H9 (cell line): ENCODE data around the gene KRTAP9-6. TPM values are rescaled to one million over a fixed set of nuclear protein-coding genes. Genes with fewer than 3 reads are reported as not detected.

ENCODE experiments used
- DNase-seq: peaks from one replicate; pipeline ENCODE4 v3.0.0-alpha.2; 2017
- H2AFZ ChIP-seq: one replicate; pipeline ENCODE4 v1.6.1; 2013; ENCODE audit warnings: mild to moderate bottlenecking, low read length, control low read depth, moderate library complexity
- H2AK5ac ChIP-seq: 2 replicates; pipeline ENCODE4 v1.6.1; 2013; ENCODE audit warnings: low read length, control low read depth, mixed read lengths; ENCODE audit not compliant: insufficient read length
- H2BK120ac ChIP-seq: one replicate; pipeline ENCODE4 v1.6.1; 2013; ENCODE audit warnings: low read depth, mild to moderate bottlenecking, low read length, control low read depth, inconsistent platforms; ENCODE audit not compliant: poor library complexity, severe bottlenecking
- H2BK12ac ChIP-seq: 2 replicates; pipeline ENCODE4 v1.6.1; 2013; ENCODE audit warnings: low read length, control low read depth, mixed read lengths, low read depth; ENCODE audit not compliant: insufficient read length
- H2BK15ac ChIP-seq: 2 replicates; pipeline ENCODE4 v1.6.1; 2013; ENCODE audit warnings: low read depth, low read length, control low read depth
- H2BK20ac ChIP-seq: one replicate; pipeline ENCODE4 v1.6.1; 2013; ENCODE audit warnings: low read depth, mild to moderate bottlenecking, low read length, control low read depth, inconsistent platforms; ENCODE audit not compliant: poor library complexity, severe bottlenecking
- H2BK5ac ChIP-seq: 2 replicates; pipeline ENCODE4 v1.6.1; 2013; ENCODE audit warnings: low read length, control low read depth, mixed read lengths; ENCODE audit not compliant: insufficient read length
- H3K14ac ChIP-seq: 2 replicates; pipeline ENCODE4 v1.6.1; 2013; ENCODE audit warnings: low read length, control low read depth; ENCODE audit not compliant: insufficient read depth
- H3K18ac ChIP-seq: 2 replicates; pipeline ENCODE4 v1.6.1; 2013; ENCODE audit warnings: low read depth, mild to moderate bottlenecking, mixed read lengths, low read length, control low read depth; ENCODE audit not compliant: insufficient read length
- H3K23ac ChIP-seq: 2 replicates; pipeline ENCODE4 v1.6.1; 2013; ENCODE audit warnings: low read length, control low read depth, mixed read lengths, low read depth; ENCODE audit not compliant: insufficient read length
- H3K23me2 ChIP-seq: 2 replicates; pipeline ENCODE4 v1.6.1; 2013; ENCODE audit warnings: low read depth, mild to moderate bottlenecking, mixed read lengths, low read length, control low read depth; ENCODE audit not compliant: insufficient read length, poor library complexity, severe bottlenecking
- H3K27ac ChIP-seq: 2 replicates; pipeline ENCODE4 v1.5.1; 2013; ENCODE audit warnings: low read length, control low read depth, mixed read lengths, low read depth; ENCODE audit not compliant: insufficient read length
- H3K27me3 ChIP-seq: 2 replicates; pipeline ENCODE4 v1.6.1; 2013; ENCODE audit warnings: low read length, control low read depth, inconsistent platforms; ENCODE audit not compliant: insufficient read depth
- H3K4ac ChIP-seq: 2 replicates; pipeline ENCODE4 v1.6.1; 2013; ENCODE audit warnings: low read depth, mild to moderate bottlenecking, control low read depth, inconsistent platforms, low read length, moderate library complexity
- H3K4me1 ChIP-seq: 2 replicates; pipeline ENCODE4 v1.6.1; 2013; ENCODE audit warnings: low read length, control low read depth, inconsistent platforms; ENCODE audit not compliant: insufficient read depth
- H3K4me2 ChIP-seq: 2 replicates; pipeline ENCODE4 v1.6.1; 2013; ENCODE audit warnings: low read length, control low read depth, mixed read lengths; ENCODE audit not compliant: insufficient read length, insufficient read depth
- H3K56ac ChIP-seq: 2 replicates; pipeline ENCODE4 v1.6.1; 2013; ENCODE audit warnings: low read depth, mild to moderate bottlenecking, mixed read lengths, low read length, control low read depth; ENCODE audit not compliant: insufficient read length
- H3K79me1 ChIP-seq: 2 replicates; pipeline ENCODE4 v1.6.1; 2013; ENCODE audit warnings: low read depth, mild to moderate bottlenecking, moderate library complexity, low read length, control low read depth, inconsistent platforms; ENCODE audit not compliant: insufficient read depth, poor library complexity, severe bottlenecking
- H3K79me2 ChIP-seq: 2 replicates; pipeline ENCODE4 v1.6.1; 2013; ENCODE audit warnings: low read length, control low read depth, inconsistent platforms; ENCODE audit not compliant: insufficient read depth
- H3K9ac ChIP-seq: 2 replicates; pipeline ENCODE4 v1.6.1; 2013; ENCODE audit warnings: low read length, control low read depth, mixed read lengths; ENCODE audit not compliant: insufficient read length; ENCODE audit errors: extremely low read depth
- H3K9me3 ChIP-seq: one replicate; pipeline ENCODE4 v1.6.1; 2013; ENCODE audit warnings: low read depth, low read length, inconsistent platforms; ENCODE audit not compliant: control insufficient read depth
- H3T11ph ChIP-seq: one replicate; pipeline ENCODE4 v1.6.1; 2013; ENCODE audit warnings: mild to moderate bottlenecking, low read length, control low read depth, inconsistent platforms
- H4K20me1 ChIP-seq: one replicate; pipeline ENCODE4 v1.6.1; 2013; ENCODE audit not compliant: control insufficient read depth, insufficient read length, insufficient read depth
- H4K5ac ChIP-seq: 2 replicates; pipeline ENCODE4 v1.6.1; 2013; ENCODE audit warnings: low read depth, mild to moderate bottlenecking, mixed read lengths, low read length, control low read depth; ENCODE audit not compliant: insufficient read length
- H4K8ac ChIP-seq: replicated peaks from 2 replicates; pipeline ENCODE4 v1.6.1; 2013; ENCODE audit warnings: low read length, control low read depth, mixed read lengths, low read depth; ENCODE audit not compliant: insufficient read length
- H4K91ac ChIP-seq: 2 replicates; pipeline ENCODE4 v1.6.1; 2013; ENCODE audit warnings: low read depth, mild to moderate bottlenecking, moderate library complexity, mixed read lengths, low read length, control low read depth; ENCODE audit not compliant: insufficient read length
- H3K27ac Mint-ChIP-seq, 3 experiments: 2 replicates in 2 of 3; 3 replicates in 1 of 3; pipeline ENCODE4 v1.8.0; 2020 to 2021; ENCODE audit warnings: mixed read lengths in 3 of 3, mild to moderate bottlenecking in 1 of 3, moderate library complexity in 1 of 3
- H3K27me3 Mint-ChIP-seq: 2 replicates; pipeline ENCODE4 v1.8.0; 2021; ENCODE audit warnings: low read depth, mild to moderate bottlenecking, moderate library complexity, mixed read lengths
- H3K36me3 Mint-ChIP-seq, 3 experiments: 2 replicates in 2 of 3; 3 replicates in 1 of 3; pipeline ENCODE4 v1.8.0; 2020 to 2021; ENCODE audit warnings: low read depth in 3 of 3, mixed read lengths in 3 of 3; ENCODE audit not compliant: insufficient read depth in 1 of 3
- H3K4me1 Mint-ChIP-seq, 2 experiments: 2 replicates each; pipeline ENCODE4 v1.8.0; 2020; ENCODE audit warnings: mixed read lengths in 2 of 2
- H3K4me3 Mint-ChIP-seq, 2 experiments: 2 replicates in 1 of 2; 3 replicates in 1 of 2; pipeline ENCODE4 v1.8.0; 2020 to 2021; ENCODE audit warnings: mild to moderate bottlenecking in 2 of 2, mixed read lengths in 2 of 2, moderate library complexity in 1 of 2
- H3K9me3 Mint-ChIP-seq, 2 experiments: 2 replicates in 1 of 2; 3 replicates in 1 of 2; pipeline ENCODE4 v1.8.0; 2020; ENCODE audit warnings: mild to moderate bottlenecking in 2 of 2, mixed read lengths in 2 of 2, moderate library complexity in 1 of 2
- CTCF ChIP-seq: fragments of 200-600 bp; sonication (generic); conservative IDR thresholded peaks from 3 replicates; pipeline ENCODE4 v1.8.0; 2021; ENCODE audit warnings: antibody characterized with exemption, mild to moderate bottlenecking
- WGBS: extraction: QIAGEN DNeasy Blood & Tissue Kit; methylation state at CpG from one replicate; pipeline ENCODE4 v1.1.7; 2013; ENCODE audit warnings: missing lambda C conversion rate, low lambda C conversion rate, mixed read lengths; ENCODE audit not compliant: insufficient read length; ENCODE audit errors: extremely low coverage; 5-methylcytosine and 5-hydroxymethylcytosine counted together
- total RNA-seq: library from RNA; stranded (reverse); gene quantifications from 2 replicates; pipeline ENCODE4 v1.2.1, GENCODE V29; 2021

Gene KRTAP9-6
- total RNA-seq, 1 experiment from 2014 or later = not detected

DNA sequence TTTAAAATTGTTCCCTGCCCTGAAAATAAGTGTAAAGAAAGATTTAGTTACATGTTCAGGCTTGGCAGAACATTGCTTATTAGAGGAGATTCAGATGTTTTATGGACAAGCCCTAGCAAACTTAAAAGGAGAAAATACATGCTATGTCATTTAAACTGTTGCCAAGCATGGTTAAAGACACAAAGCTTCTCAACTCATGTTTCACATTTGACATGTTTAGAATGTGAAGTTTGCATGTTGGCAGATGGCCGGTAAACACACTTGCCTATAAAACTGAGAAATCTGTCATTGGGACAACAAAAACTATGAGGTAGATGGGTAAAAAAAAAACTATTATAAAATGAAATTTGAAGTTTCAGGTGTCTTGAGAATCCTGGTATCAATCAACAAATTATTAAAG is 31.7 kb downstream of the KRTAP9-6 start:
- no peak for DNase-seq
- Histone ChIP-seq H4K20me1 (no peaks in the 10 kb centered on the region), H3K9me3 (no peaks in the 10 kb centered on the region), H2AK5ac (no peak overlapping the region), H3K4me1 (no peaks in the 10 kb centered on the region), H2BK15ac (no peak overlapping the region), H2AFZ (no peak overlapping the region), H3K23me2 (no peaks in the 10 kb centered on the region), H3K79me1 (no peaks in the 10 kb centered on the region), H4K8ac (no peak overlapping the region), H3K79me2 (no peaks in the 10 kb centered on the region), H3K27ac (no peak overlapping the region), H3K56ac (no peak overlapping the region), H4K5ac (no peak overlapping the region), H2BK20ac (no peak overlapping the region), H3K23ac (no peak overlapping the region), H2BK12ac (no peak overlapping the region), H3K18ac (no peak overlapping the region), H2BK120ac (no peak overlapping the region), H2BK5ac (no peak overlapping the region), H3K14ac (no peak overlapping the region), H3K4me2 (no peak overlapping the region), H3K27me3 (no peaks in the 10 kb centered on the region), H3T11ph (no peak overlapping the region), H4K91ac (no peak overlapping the region), H3K4ac (no peak overlapping the region), H3K9ac (no peak overlapping the region)
- Mint-ChIP-seq H3K9me3 (peaks cover 0 to 2% of the 10 kb centered on the region in 2 experiments; a peak in 2 of 5 replicates), H3K4me1 (peaks cover 0 to 10% of the 10 kb centered on the region in 2 experiments; a peak in 1 of 4 replicates), H3K27me3 (no peaks in the 10 kb centered on the region; the same call in 1 of the 2 replicates), H3K36me3 (no peaks in the 10 kb centered on the region), H3K4me3 (no peak overlapping the region), H3K27ac (no peak overlapping the region)
- no peak for TF ChIP-seq CTCF
- WGBS = no CpG with 5 or more reads among the region's 1 CpG
